CD14-positive monocyte (primary cell): ENCODE data around the gene IL20. TPM values are rescaled to one million over a fixed set of nuclear protein-coding genes. Genes with fewer than 3 reads are reported as not detected.

Experiments
- DNase-seq, 3 donors: peaks; one replicate each; pipeline ENCODE4 v3.0.0-alpha.2; 2011 to 2022
- H2AFZ ChIP-seq: 2 replicates; pipeline ENCODE4 v1.6.0; 2012; ENCODE audit warnings: mild to moderate bottlenecking, low read depth, low read length, inconsistent platforms; ENCODE audit not compliant: insufficient read depth, poor library complexity, severe bottlenecking
- H3K27ac ChIP-seq, 2 donors: 1 replicate in 1 of 2; 2 replicates in 1 of 2; pipeline ENCODE4 v1.5.1; 2012 to 2013; ENCODE audit warnings: low read length in 2 of 2, control low read depth in 1 of 2, inconsistent platforms in 1 of 2, low read depth in 1 of 2, mild to moderate bottlenecking in 1 of 2
- H3K27me3 ChIP-seq, 2 donors: one replicate each; pipeline versions ENCODE4 v1.6.0 to v1.6.1; 2011 to 2013; ENCODE audit warnings: low read length in 2 of 2; ENCODE audit not compliant: control insufficient read depth in 2 of 2, insufficient read depth in 2 of 2
- H3K36me3 ChIP-seq, 2 donors: replicated peaks in 1 of 2; 1 replicate in 1 of 2; 2 replicates in 1 of 2; pipeline versions ENCODE4 v1.5.1 to v1.6.1; 2012 to 2013; ENCODE audit warnings: low read length in 2 of 2, control low read depth in 1 of 2, inconsistent platforms in 1 of 2, mild to moderate bottlenecking in 1 of 2; ENCODE audit not compliant: insufficient read depth in 2 of 2, control insufficient read depth in 1 of 2
- H3K4me1 ChIP-seq, 2 donors: 1 replicate in 1 of 2; 2 replicates in 1 of 2; pipeline versions ENCODE4 v1.5.1 to v1.6.1; 2012 to 2013; ENCODE audit warnings: low read length in 2 of 2, control low read depth in 1 of 2, inconsistent platforms in 1 of 2, mild to moderate bottlenecking in 1 of 2, moderate library complexity in 1 of 2; ENCODE audit not compliant: insufficient read depth in 2 of 2, control insufficient read depth in 1 of 2
- H3K4me2 ChIP-seq: replicated peaks from 2 replicates; pipeline ENCODE3; 2012; ENCODE audit warnings: low read length, moderate library complexity, mild to moderate bottlenecking; ENCODE audit not compliant: poor library complexity, severe bottlenecking; ENCODE audit errors: extremely low read depth
- H3K4me3 ChIP-seq, 3 experiments: fragments of 200-600 bp in 1 of 3; sonication (generic) in 1 of 3; replicated peaks in 1 of 3; 1 replicate in 2 of 3; 2 replicates in 1 of 3; pipeline ENCODE4 v1.5.1; 2011 to 2013; ENCODE audit warnings: low read length in 3 of 3, mild to moderate bottlenecking in 3 of 3, control low read depth in 2 of 3, low read depth in 2 of 3, inconsistent platforms in 1 of 3, moderate library complexity in 1 of 3
- H3K79me2 ChIP-seq: 2 replicates; pipeline ENCODE4 v1.6.0; 2012; ENCODE audit warnings: mild to moderate bottlenecking, control low read depth, inconsistent platforms, low read length, moderate library complexity; ENCODE audit not compliant: insufficient read depth
- H3K9ac ChIP-seq: 2 replicates; pipeline ENCODE4 v1.6.0; 2017; ENCODE audit warnings: low read length, mild to moderate bottlenecking; ENCODE audit not compliant: insufficient read depth, poor library complexity, severe bottlenecking
- H3K9me3 ChIP-seq, 2 donors: replicated peaks in 1 of 2; 1 replicate in 1 of 2; 2 replicates in 1 of 2; pipeline versions ENCODE4 v1.5.1 to v1.6.1; 2012 to 2013; ENCODE audit warnings: low read length in 2 of 2, control low read depth in 1 of 2; ENCODE audit not compliant: control insufficient read depth in 1 of 2, insufficient read depth in 1 of 2
- H4K20me1 ChIP-seq: 2 replicates; pipeline ENCODE4 v1.6.0; 2012; ENCODE audit warnings: mild to moderate bottlenecking, low read length, control low read depth, moderate library complexity; ENCODE audit not compliant: insufficient read depth
- H3K27ac Mint-ChIP-seq, 7 donors: one replicate each; pipeline ENCODE4 v1.8.0; 2020; ENCODE audit warnings: mild to moderate bottlenecking in 7 of 7, mixed read lengths in 7 of 7, moderate library complexity in 6 of 7, inconsistent platforms in 2 of 7
- H3K27me3 Mint-ChIP-seq, 3 donors: one replicate each; pipeline ENCODE4 v1.8.0; 2021 to 2022; ENCODE audit warnings: low read depth in 3 of 3, mild to moderate bottlenecking in 3 of 3, mixed read lengths in 3 of 3, moderate library complexity in 3 of 3, inconsistent platforms in 1 of 3
- H3K36me3 Mint-ChIP-seq, 2 donors: one replicate each; pipeline ENCODE4 v1.8.0; 2020; ENCODE audit warnings: mixed read lengths in 2 of 2, inconsistent platforms in 1 of 2, mild to moderate bottlenecking in 1 of 2
- H3K4me1 Mint-ChIP-seq: one replicate; pipeline ENCODE4 v1.8.0; 2020; ENCODE audit warnings: mild to moderate bottlenecking, mixed read lengths
- H3K4me3 Mint-ChIP-seq, 2 donors: one replicate each; pipeline ENCODE4 v1.8.0; 2020; ENCODE audit warnings: mild to moderate bottlenecking in 2 of 2, mixed read lengths in 2 of 2, moderate library complexity in 1 of 2
- H3K9me3 Mint-ChIP-seq, 7 donors: one replicate each; pipeline ENCODE4 v1.8.0; 2020 to 2022; ENCODE audit warnings: mixed read lengths in 7 of 7, mild to moderate bottlenecking in 6 of 7, moderate library complexity in 6 of 7, inconsistent platforms in 2 of 7
- CTCF ChIP-seq: fragments of 200-600 bp; IDR thresholded peaks from one replicate; pipeline ENCODE4 v1.8.0; 2022; ENCODE audit warnings: antibody characterized with exemption, mild to moderate bottlenecking
- WGBS: methylation state at CpG from one replicate; pipeline ENCODE4 v1.1.5; 2013; ENCODE audit warnings: missing lambda C conversion rate; ENCODE audit not compliant: insufficient coverage; 5-methylcytosine and 5-hydroxymethylcytosine counted together
- intact Hi-C, 2 donors: fragments of 100-400 bp; cut with micrococcal nuclease; formaldehyde crosslinking; loops; one replicate each; pipeline versions ENCODE4 v1.15.0 to v1.15.1; 2023
- polyA plus RNA-seq, 3 donors: library from polyadenylated mRNA; depleted of rRNA in 1 of 3; unstranded in 2 of 3; stranded (reverse) in 1 of 3; fragments of 300-500 nt in 2 of 3; fragments of >200 nt in 1 of 3; fragmentation: Illumina TruSeq in 2 of 3; gene quantifications; 1 replicate in 2 of 3; 2 replicates in 1 of 3; pipeline ENCODE4 v1.2.3, GENCODE V29; 2012 to 2021

IL20 gene
- polyA plus RNA-seq, 3 donors, result not detected

- Histone ChIP-seq H3K27ac (no peak overlapping the region), H3K9me3 (peaks cover 9 to 20% of the 10 kb centered on the region in 2 donors), H3K4me2 (no peak overlapping the region), H3K4me1 (no peaks in the 10 kb centered on the region), H4K20me1 (no peaks in the 10 kb centered on the region), H2AFZ (no peak overlapping the region), H3K9ac (no peak overlapping the region), H3K4me3 (no peak overlapping the region), H3K79me2 (no peaks in the 10 kb centered on the region), H3K27me3 (no peaks in the 10 kb centered on the region), H3K36me3 (no peaks in the 10 kb centered on the region)
- Mint-ChIP-seq H3K36me3 (no peaks in the 10 kb centered on the region), H3K4me1 (no peaks in the 10 kb centered on the region), H3K27me3 (peaks cover 2 to 3% (median 2%) of the 10 kb centered on the region in 3 donors), H3K4me3 (no peak overlapping the region), H3K9me3 (peaks cover 7 to 31% (median 24%) of the 10 kb centered on the region in 7 donors), H3K27ac (no peak overlapping the region)
- no peak for TF ChIP-seq CTCF
- no peak for DNase-seq
- WGBS, result 92% methylated on average over 2 of the region's 3 CpGs
- intact Hi-C loops, result no loop called here
These were observed 8.3 kb downstream of the IL20 start for GRCh38 chr1:206873603-206874188.

- peaks cover 13 to 46% (median 33%) of the 10 kb centered on the region in 7 donors for H3K9me3 Mint-ChIP-seq
- no peak overlapping the region for H3K27ac ChIP-seq
- no peak for TF ChIP-seq CTCF
- no peaks in the 10 kb centered on the region for H3K27me3 ChIP-seq
- no CpG with 5 or more reads among the region's 3 CpGs for WGBS
- no peaks in the 10 kb centered on the region for H3K36me3 Mint-ChIP-seq
- H3K4me1 Mint-ChIP-seq, result no peaks in the 10 kb centered on the region
- no peak overlapping the region for H3K4me2 ChIP-seq
- no peak overlapping the region for H3K9ac ChIP-seq
- no peaks in the 10 kb centered on the region for H3K36me3 ChIP-seq
- H3K9me3 ChIP-seq, result peaks cover 12 to 21% of the 10 kb centered on the region in 2 donors
- no peak overlapping the region for H3K4me3 Mint-ChIP-seq
- DNase-seq, result no peak
- no peaks in the 10 kb centered on the region for H4K20me1 ChIP-seq
- H3K4me1 ChIP-seq, result no peaks in the 10 kb centered on the region
- intact Hi-C loops, result no loop called here
- H3K27me3 Mint-ChIP-seq, result peaks cover 1 to 2% (median 2%) of the 10 kb centered on the region in 3 donors
- H3K27ac Mint-ChIP-seq, result no peak overlapping the region
- H2AFZ ChIP-seq, result no peak overlapping the region
- H3K79me2 ChIP-seq, result no peaks in the 10 kb centered on the region
- no peak overlapping the region for H3K4me3 ChIP-seq
These were observed 10.4 kb downstream of the IL20 start for GRCh38 chr1:206875752-206876377.
